SK-N-SH (cell line): ENCODE results near the gene ARID1B. TPM values are rescaled to one million over a fixed set of nuclear protein-coding genes. Genes with fewer than 3 reads are reported as not detected.

ENCODE experiments used
- CTCF ChIA-PET: fragments of 300-600, 350-600 bp; formaldehyde crosslinking; extraction: SDS; loops from one replicate; lab custom pipeline; 2021; lab: Yijun Ruan, JAX
- POLR2A ChIA-PET: fragments of 350-600 bp; sonication (Branson Sonifier 250); formaldehyde crosslinking; extraction: SDS; loops from one replicate; lab custom pipeline; 2020; ENCODE audit warnings: antibody characterized with exemption, inconsistent platforms; lab: Yijun Ruan, JAX
- DNase-seq: peaks from one replicate; pipeline ENCODE4 v3.0.0; 2012
- H2AFZ ChIP-seq: fragments of 200-600 bp; sonication (generic); 2 replicates; pipeline ENCODE4 v1.8.1; 2016; ENCODE audit warnings: antibody characterized with exemption, mild to moderate bottlenecking, low read depth
- H3F3A ChIP-seq: fragments of 200-600 bp; sonication (generic); replicated peaks from 2 replicates; pipeline ENCODE3; 2016; ENCODE audit warnings: antibody characterized with exemption, mild to moderate bottlenecking; ENCODE audit not compliant: insufficient read depth
- H3K27ac ChIP-seq, 2 experiments: fragments of 200-500 bp in 1 of 2; fragments of 200-600 bp in 1 of 2; sonication (Bioruptor generic) in 1 of 2; sonication (generic), shearing (Covaris generic) in 1 of 2; 2 replicates each; pipeline versions ENCODE4 v1.5.1 to v1.6.1; 2014 to 2016; ENCODE audit warnings: low read depth in 2 of 2, inconsistent platforms in 1 of 2, low read length in 1 of 2, mild to moderate bottlenecking in 1 of 2, mixed read lengths in 1 of 2
- H3K27me3 ChIP-seq: fragments of 200-600 bp; sonication (generic), shearing (Covaris generic); 2 replicates; pipeline ENCODE4 v1.6.1; 2016; ENCODE audit warnings: mixed run types; ENCODE audit not compliant: insufficient read depth
- H3K36me3 ChIP-seq, 2 experiments: fragments of 200-500 bp in 1 of 2; fragments of 200-600 bp in 1 of 2; sonication (Bioruptor generic) in 1 of 2; sonication (generic) in 1 of 2; replicated peaks in 1 of 2; 2 replicates each; pipeline versions ENCODE3 to v1.5.1; 2014 to 2016; ENCODE audit warnings: low read length in 1 of 2, mild to moderate bottlenecking in 1 of 2; ENCODE audit not compliant: insufficient read depth in 2 of 2, control insufficient read depth in 1 of 2
- H3K4me1 ChIP-seq, 2 experiments: fragments of 200-500 bp in 1 of 2; fragments of 200-600 bp in 1 of 2; sonication (Bioruptor generic) in 1 of 2; sonication (generic), shearing (Covaris generic) in 1 of 2; 2 replicates each; pipeline versions ENCODE4 v1.5.1 to v1.6.1; 2014 to 2016; ENCODE audit warnings: low read depth in 1 of 2, low read length in 1 of 2, mixed run types in 1 of 2; ENCODE audit not compliant: insufficient read depth in 2 of 2, control insufficient read depth in 1 of 2
- H3K4me2 ChIP-seq: fragments of 200-600 bp; sonication (generic), shearing (Covaris generic); 2 replicates; pipeline ENCODE4 v1.6.1; 2017; ENCODE audit warnings: mixed run types
- H3K4me3 ChIP-seq, 2 experiments: fragments of 200-500 bp in 1 of 2; fragments of 200-600 bp in 1 of 2; sonication (Bioruptor generic) in 1 of 2; sonication (generic), shearing (Covaris generic) in 1 of 2; 2 replicates each; pipeline versions ENCODE4 v1.5.1 to v1.8.1; 2014 to 2016; ENCODE audit warnings: low read depth in 2 of 2, inconsistent platforms in 1 of 2, low read length in 1 of 2, mild to moderate bottlenecking in 1 of 2, mixed read lengths in 1 of 2, moderate library complexity in 1 of 2
- H3K79me2 ChIP-seq: fragments of 200-600 bp; sonication (generic); 2 replicates; pipeline ENCODE4 v1.8.1; 2017; ENCODE audit warnings: mild to moderate bottlenecking; ENCODE audit not compliant: insufficient read depth
- H3K9ac ChIP-seq: fragments of 200-600 bp; sonication (generic); 2 replicates; pipeline ENCODE4 v1.6.1; 2017; ENCODE audit warnings: mixed run types
- H3K9me2 ChIP-seq: fragments of 200-600 bp; sonication (generic); 2 replicates; pipeline ENCODE4 v1.6.1; 2017; ENCODE audit warnings: mixed run types
- H3K9me3 ChIP-seq: fragments of 200-600 bp; sonication (generic); 2 replicates; pipeline ENCODE4 v1.6.1; 2017; ENCODE audit warnings: mixed run types, mild to moderate bottlenecking, moderate library complexity
- H4K20me1 ChIP-seq: fragments of 200-600 bp; sonication (generic); 2 replicates; pipeline ENCODE4 v1.6.1; 2017; ENCODE audit warnings: mild to moderate bottlenecking, mixed run types; ENCODE audit not compliant: insufficient read depth
- CHD2 ChIP-seq: fragments of 150-350 bp; IDR thresholded peaks from 2 replicates; pipeline ENCODE4 v1.6.1; 2018; ENCODE audit warnings: low read length; ENCODE audit not compliant: partially characterized antibody
- ELF1 ChIP-seq: IDR thresholded peaks from 2 replicates; pipeline ENCODE4 v1.4.0; 2012
- EP300 ChIP-seq, 2 experiments: IDR thresholded peaks; 2 replicates each; pipeline versions ENCODE4 v1.4.0 to v1.6.1; 2012; ENCODE audit warnings: borderline replicate concordance in 1 of 2, low read depth in 1 of 2, low read length in 1 of 2
- FOXM1 ChIP-seq: IDR thresholded peaks from 2 replicates; pipeline ENCODE4 v1.4.0; 2012; ENCODE audit warnings: low read depth, mild to moderate bottlenecking
- GABPA ChIP-seq: IDR thresholded peaks from 2 replicates; pipeline ENCODE4 v1.4.0; 2012; ENCODE audit warnings: low read depth, mild to moderate bottlenecking
- GATA2 ChIP-seq: sonication (generic); formaldehyde crosslinking; IDR thresholded peaks from 2 replicates; pipeline ENCODE4 v1.5.0; 2020; ENCODE audit warnings: mild to moderate bottlenecking, missing genetic modification reagents
- JUND ChIP-seq: IDR thresholded peaks from 2 replicates; pipeline ENCODE4 v1.4.0; 2012
- MEF2A ChIP-seq: IDR thresholded peaks from 2 replicates; pipeline ENCODE4 v1.4.0; 2012; ENCODE audit warnings: low read depth, borderline replicate concordance
- MXI1 ChIP-seq: IDR thresholded peaks from 2 replicates; pipeline ENCODE4 v1.6.1; 2012; ENCODE audit warnings: mild to moderate bottlenecking, low read depth, low read length, improper control_type of control experiment
- NFIC ChIP-seq: IDR thresholded peaks from 2 replicates; pipeline ENCODE4 v1.4.0; 2012; ENCODE audit warnings: borderline replicate concordance
- RAD21 ChIP-seq: IDR thresholded peaks from 2 replicates; pipeline ENCODE4 v1.6.1; 2012; ENCODE audit warnings: mild to moderate bottlenecking, low read length
- RCOR1 ChIP-seq: fragments of 150-350 bp; IDR thresholded peaks from 2 replicates; pipeline ENCODE4 v1.6.1; 2017; ENCODE audit warnings: antibody characterized with exemption, low read length
- RXRA ChIP-seq: IDR thresholded peaks from 2 replicates; pipeline ENCODE4 v1.4.0; 2012; ENCODE audit warnings: low read depth, mild to moderate bottlenecking, borderline replicate concordance
- WGBS: methylation state at CpG from one replicate; pipeline ENCODE4 v1.1.6; 2017; ENCODE audit warnings: low lambda C conversion rate; 5-methylcytosine and 5-hydroxymethylcytosine counted together
- polyA plus RNA-seq, 3 experiments: library from polyadenylated mRNA; depleted of rRNA; stranded (reverse); fragments of >200 nt; gene quantifications; 2 replicates each; pipeline ENCODE4 v1.2.3, GENCODE V29; 2012
- TF ChIP-seq, protein P1 (sequence below): IDR thresholded peaks from 2 replicates; pipeline ENCODE4; 2012
- TF ChIP-seq, protein P2 (sequence below): fragments of 200-600 bp; sonication (generic); IDR thresholded peaks from 2 replicates; pipeline ENCODE4 v1.6.1; 2017; ENCODE audit warnings: antibody characterized with exemption, mild to moderate bottlenecking, moderate library complexity
- TF ChIP-seq, protein P3 (sequence below): fragments of 150-350 bp; IDR thresholded peaks from 2 replicates; pipeline ENCODE4 v1.6.1; 2016; ENCODE audit warnings: mild to moderate bottlenecking, low read depth, low read length
- TF ChIP-seq, protein P4 (sequence below): fragments of 150-350 bp; IDR thresholded peaks from 2 replicates; pipeline ENCODE4 v1.6.1; 2017; ENCODE audit warnings: antibody characterized with exemption, low read length, low read depth, borderline replicate concordance
- TF ChIP-seq, protein P5 (sequence below): IDR thresholded peaks from 2 replicates; pipeline ENCODE4 v1.4.0; 2012; ENCODE audit warnings: low read depth, borderline replicate concordance

ARID1B gene
- polyA plus RNA-seq, 1 of the 3 experiments (the other 2 are of a cell fraction), result 13.6 TPM

DNA sequence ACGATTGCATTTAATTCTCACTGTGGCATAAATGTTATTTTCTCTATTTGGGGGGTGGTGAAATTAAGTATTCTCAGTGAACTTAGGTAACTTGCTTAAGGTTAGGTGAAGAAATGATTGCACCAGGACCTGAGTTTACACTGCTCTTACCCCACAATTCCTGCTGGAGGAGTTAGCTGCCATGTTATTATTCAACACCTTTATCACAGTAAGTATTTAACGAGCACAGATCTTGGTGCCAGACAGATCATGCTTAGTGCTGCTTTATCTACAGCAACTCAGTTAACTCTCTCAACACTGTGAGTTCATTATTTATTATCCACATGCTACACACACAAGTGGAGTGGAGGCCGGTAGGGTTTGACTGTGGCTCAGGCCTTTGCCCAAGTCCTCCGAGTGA is 296.4 kb downstream of the ARID1B start:
- H3K4me2 ChIP-seq, result no peak overlapping the region
- H3K9me2 ChIP-seq, result no peaks in the 10 kb centered on the region
- H3K79me2 ChIP-seq, result peaks cover 79% of the 10 kb centered on the region
- H3K27me3 ChIP-seq, result no peaks in the 10 kb centered on the region
- WGBS, result 95% methylated on average over 4 of the region's 4 CpGs
- CTCF ChIA-PET, result no interaction called here
- POLR2A ChIA-PET, result no interaction called here
- H3K9me3 ChIP-seq, result no peaks in the 10 kb centered on the region
- H3K27ac ChIP-seq, result no peak overlapping the region
- H3K4me1 ChIP-seq, result peaks cover 8 to 27% of the 10 kb centered on the region in 2 experiments; a peak in 3 of 4 replicates
- peaks cover 9% of the 10 kb centered on the region for H4K20me1 ChIP-seq
- TF ChIP-seq RXRA (no peak), JUND (no peak), ELF1 (no peak), EP300 (IDR thresholded peaks at IDR 0.05; ENCODE audit: borderline replicate concordance in 1 of 2, low read depth in 1 of 2, low read length in 1 of 2) (no peak), RAD21 (no peak), MEF2A (no peak), GATA2 (no peak), RCOR1 (no peak), CHD2 (no peak), NFIC (no peak), MXI1 (no peak), FOXM1 (no peak), GABPA (no peak)
- TF ChIP-seq, protein P1, sequence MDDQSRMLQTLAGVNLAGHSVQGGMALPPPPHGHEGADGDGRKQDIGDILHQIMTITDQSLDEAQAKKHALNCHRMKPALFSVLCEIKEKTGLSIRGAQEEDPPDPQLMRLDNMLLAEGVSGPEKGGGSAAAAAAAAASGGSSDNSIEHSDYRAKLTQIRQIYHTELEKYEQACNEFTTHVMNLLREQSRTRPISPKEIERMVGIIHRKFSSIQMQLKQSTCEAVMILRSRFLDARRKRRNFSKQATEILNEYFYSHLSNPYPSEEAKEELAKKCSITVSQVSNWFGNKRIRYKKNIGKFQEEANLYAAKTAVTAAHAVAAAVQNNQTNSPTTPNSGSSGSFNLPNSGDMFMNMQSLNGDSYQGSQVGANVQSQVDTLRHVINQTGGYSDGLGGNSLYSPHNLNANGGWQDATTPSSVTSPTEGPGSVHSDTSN, result no peak
- TF ChIP-seq, protein P2, sequence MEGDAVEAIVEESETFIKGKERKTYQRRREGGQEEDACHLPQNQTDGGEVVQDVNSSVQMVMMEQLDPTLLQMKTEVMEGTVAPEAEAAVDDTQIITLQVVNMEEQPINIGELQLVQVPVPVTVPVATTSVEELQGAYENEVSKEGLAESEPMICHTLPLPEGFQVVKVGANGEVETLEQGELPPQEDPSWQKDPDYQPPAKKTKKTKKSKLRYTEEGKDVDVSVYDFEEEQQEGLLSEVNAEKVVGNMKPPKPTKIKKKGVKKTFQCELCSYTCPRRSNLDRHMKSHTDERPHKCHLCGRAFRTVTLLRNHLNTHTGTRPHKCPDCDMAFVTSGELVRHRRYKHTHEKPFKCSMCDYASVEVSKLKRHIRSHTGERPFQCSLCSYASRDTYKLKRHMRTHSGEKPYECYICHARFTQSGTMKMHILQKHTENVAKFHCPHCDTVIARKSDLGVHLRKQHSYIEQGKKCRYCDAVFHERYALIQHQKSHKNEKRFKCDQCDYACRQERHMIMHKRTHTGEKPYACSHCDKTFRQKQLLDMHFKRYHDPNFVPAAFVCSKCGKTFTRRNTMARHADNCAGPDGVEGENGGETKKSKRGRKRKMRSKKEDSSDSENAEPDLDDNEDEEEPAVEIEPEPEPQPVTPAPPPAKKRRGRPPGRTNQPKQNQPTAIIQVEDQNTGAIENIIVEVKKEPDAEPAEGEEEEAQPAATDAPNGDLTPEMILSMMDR, result no peak
- TF ChIP-seq, protein P3, sequence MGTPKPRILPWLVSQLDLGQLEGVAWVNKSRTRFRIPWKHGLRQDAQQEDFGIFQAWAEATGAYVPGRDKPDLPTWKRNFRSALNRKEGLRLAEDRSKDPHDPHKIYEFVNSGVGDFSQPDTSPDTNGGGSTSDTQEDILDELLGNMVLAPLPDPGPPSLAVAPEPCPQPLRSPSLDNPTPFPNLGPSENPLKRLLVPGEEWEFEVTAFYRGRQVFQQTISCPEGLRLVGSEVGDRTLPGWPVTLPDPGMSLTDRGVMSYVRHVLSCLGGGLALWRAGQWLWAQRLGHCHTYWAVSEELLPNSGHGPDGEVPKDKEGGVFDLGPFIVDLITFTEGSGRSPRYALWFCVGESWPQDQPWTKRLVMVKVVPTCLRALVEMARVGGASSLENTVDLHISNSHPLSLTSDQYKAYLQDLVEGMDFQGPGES, result no peak
- TF ChIP-seq, protein P4, sequence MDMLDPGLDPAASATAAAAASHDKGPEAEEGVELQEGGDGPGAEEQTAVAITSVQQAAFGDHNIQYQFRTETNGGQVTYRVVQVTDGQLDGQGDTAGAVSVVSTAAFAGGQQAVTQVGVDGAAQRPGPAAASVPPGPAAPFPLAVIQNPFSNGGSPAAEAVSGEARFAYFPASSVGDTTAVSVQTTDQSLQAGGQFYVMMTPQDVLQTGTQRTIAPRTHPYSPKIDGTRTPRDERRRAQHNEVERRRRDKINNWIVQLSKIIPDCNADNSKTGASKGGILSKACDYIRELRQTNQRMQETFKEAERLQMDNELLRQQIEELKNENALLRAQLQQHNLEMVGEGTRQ, result no peak
- TF ChIP-seq, protein P5, sequence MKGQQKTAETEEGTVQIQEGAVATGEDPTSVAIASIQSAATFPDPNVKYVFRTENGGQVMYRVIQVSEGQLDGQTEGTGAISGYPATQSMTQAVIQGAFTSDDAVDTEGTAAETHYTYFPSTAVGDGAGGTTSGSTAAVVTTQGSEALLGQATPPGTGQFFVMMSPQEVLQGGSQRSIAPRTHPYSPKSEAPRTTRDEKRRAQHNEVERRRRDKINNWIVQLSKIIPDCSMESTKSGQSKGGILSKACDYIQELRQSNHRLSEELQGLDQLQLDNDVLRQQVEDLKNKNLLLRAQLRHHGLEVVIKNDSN, result no peak
- peaks cover 3% of the 10 kb centered on the region for H3F3A ChIP-seq
- H3K9ac ChIP-seq, result no peak overlapping the region
- peaks cover 0 to 3% of the 10 kb centered on the region in 2 experiments for H3K36me3 ChIP-seq
- H3K4me3 ChIP-seq, result no peak overlapping the region
- H2AFZ ChIP-seq, result no peak overlapping the region
- DNase-seq, result no peak
